AG04449 (cell line): ENCODE data around the gene C3orf22.

Source experiments
- CTCF ChIA-PET: fragments of 350-600 bp; formaldehyde crosslinking; extraction: SDS; loops from one replicate; lab custom pipeline; 2021; ENCODE audit warnings: antibody characterized with exemption; lab: Yijun Ruan, JAX
- POLR2A ChIA-PET: fragments of 400-600, 350-600 bp; formaldehyde crosslinking; extraction: SDS; loops from one replicate; lab custom pipeline; 2020; ENCODE audit warnings: antibody characterized with exemption, inconsistent platforms; lab: Yijun Ruan, JAX
- DNase-seq: peaks from one replicate; pipeline ENCODE4 v3.0.0-alpha.2; 2010; ENCODE audit warnings: low read depth, low spot score
- H3K4me3 ChIP-seq: 2 replicates; pipeline ENCODE4 v1.5.1; 2011; ENCODE audit warnings: low read depth, mild to moderate bottlenecking, control low read depth, low read length
- TF ChIP-seq, protein P1 (sequence below): IDR thresholded peaks from one replicate; pipeline ENCODE4 v1.5.1; 2011; ENCODE audit warnings: mild to moderate bottlenecking, moderate library complexity, low read length, control low read depth, inconsistent platforms; ENCODE audit not compliant: insufficient read depth; ENCODE audit errors: missing control alignments

The C3orf22 gene

DNA sequence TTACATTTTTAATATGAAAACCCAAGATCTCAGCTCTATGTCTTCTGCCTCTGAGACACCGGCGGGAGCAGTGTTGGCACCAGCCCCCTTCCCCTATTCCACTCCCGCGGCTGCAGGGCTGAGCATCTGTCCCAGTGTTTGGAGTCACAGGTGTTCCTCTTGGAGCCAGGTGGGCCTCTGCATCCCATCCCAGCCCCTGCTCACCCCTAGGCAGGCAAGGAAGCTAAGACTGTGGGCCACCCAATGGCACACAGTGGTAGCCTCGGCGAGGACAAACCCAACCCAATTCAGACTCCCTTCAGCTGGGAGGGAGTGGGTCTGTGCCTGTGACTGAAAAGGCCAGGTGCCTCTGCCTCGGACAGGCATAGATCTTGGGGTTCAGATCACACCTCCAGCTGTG, 31.7 kb downstream of the C3orf22 start:
- CTCF ChIA-PET: interaction anchor here (0.8 to 1.8 kb wide), 5 partner anchors 117 to 1021 kb away, joined by 3 to 6 read pairs (median 3); no protein-coding TSS in a partner anchor
- DNase-seq: no peak
- TF ChIP-seq, protein P1, sequence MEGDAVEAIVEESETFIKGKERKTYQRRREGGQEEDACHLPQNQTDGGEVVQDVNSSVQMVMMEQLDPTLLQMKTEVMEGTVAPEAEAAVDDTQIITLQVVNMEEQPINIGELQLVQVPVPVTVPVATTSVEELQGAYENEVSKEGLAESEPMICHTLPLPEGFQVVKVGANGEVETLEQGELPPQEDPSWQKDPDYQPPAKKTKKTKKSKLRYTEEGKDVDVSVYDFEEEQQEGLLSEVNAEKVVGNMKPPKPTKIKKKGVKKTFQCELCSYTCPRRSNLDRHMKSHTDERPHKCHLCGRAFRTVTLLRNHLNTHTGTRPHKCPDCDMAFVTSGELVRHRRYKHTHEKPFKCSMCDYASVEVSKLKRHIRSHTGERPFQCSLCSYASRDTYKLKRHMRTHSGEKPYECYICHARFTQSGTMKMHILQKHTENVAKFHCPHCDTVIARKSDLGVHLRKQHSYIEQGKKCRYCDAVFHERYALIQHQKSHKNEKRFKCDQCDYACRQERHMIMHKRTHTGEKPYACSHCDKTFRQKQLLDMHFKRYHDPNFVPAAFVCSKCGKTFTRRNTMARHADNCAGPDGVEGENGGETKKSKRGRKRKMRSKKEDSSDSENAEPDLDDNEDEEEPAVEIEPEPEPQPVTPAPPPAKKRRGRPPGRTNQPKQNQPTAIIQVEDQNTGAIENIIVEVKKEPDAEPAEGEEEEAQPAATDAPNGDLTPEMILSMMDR: no peak
- POLR2A ChIA-PET: interaction anchor here (1.1 kb wide), 1 partner anchor 8 kb away, joined by 3 read pairs; no protein-coding TSS in a partner anchor
- no peak overlapping the region for H3K4me3 ChIP-seq

DNA sequence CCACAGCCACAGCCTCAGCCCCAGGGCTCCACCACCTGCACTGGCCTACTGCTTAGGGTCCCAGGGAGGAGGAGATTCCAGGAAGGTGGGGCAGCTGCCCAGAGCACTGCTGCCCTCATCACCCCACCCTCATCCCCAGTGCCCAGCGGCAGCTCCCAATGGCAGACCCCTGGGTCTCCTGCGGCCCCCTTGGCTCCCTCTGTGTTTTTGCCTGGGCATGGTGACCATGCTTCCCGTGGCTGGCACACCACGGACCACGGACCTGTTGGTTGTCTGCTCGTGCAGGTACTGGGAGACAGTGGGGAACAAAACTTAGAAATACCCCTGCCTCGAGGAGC, 32.1 kb downstream of the C3orf22 start:
- CTCF ChIA-PET: interaction anchor here (1.0 to 1.8 kb wide), 4 partner anchors 118 to 1021 kb away, joined by 3 to 6 read pairs (median 3); no protein-coding TSS in a partner anchor
- TF ChIP-seq, protein P1: no peak
- DNase-seq: no peak
- no peak overlapping the region for H3K4me3 ChIP-seq
- POLR2A ChIA-PET: interaction anchor here (1.1 kb wide), 1 partner anchor 8 kb away, joined by 3 read pairs; no protein-coding TSS in a partner anchor

DNA sequence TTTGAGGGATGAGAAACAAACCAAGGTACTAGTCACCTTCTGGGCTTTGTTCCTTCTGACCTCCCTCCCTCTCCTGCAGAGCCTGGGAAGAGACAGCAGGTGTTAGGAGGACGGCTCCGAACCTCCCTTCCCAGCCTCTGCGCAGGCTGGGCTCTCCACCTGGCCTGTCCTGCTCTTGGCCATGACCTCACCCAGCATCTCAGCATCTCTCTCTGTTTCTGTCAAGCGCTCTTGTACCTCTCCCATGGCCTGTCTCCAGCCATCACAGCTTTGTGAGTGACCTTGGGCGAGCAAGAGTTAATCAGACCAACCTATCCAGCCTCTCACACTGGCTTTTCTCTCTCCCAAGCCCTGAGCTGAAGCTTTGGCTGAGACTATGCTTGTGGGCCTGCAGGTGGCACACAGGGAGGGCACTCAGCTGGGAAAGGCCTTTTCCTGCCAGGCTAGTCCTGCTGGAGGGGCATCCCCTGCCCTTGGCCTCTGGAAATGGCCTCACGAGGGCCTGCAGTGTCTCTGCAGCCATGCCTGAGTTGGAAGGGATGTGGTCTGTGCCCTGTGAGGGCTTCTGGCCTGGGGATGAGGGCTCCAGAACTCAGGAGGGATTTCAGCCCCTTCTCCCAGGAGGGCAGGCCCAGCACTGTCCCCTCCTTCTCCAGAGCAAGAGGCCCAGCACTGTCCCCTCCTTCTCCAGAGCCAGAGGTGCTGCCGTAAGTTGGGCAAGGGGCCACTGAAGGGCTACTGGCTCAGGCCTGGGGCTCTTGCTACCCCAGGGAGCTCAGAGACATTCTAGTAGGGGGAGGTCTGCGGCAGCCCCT, 32.7 kb downstream of the C3orf22 start:
- H3K4me3 ChIP-seq: no peak overlapping the region
- CTCF ChIA-PET: interaction anchor here (1.0 to 1.8 kb wide), 3 partner anchors 118 to 1022 kb away, joined by 3 to 6 read pairs (median 3); no protein-coding TSS in a partner anchor
- POLR2A ChIA-PET: interaction anchor here (1.1 kb wide), 1 partner anchor 7 kb away, joined by 3 read pairs; no protein-coding TSS in a partner anchor
- TF ChIP-seq, protein P1: no peak
- DNase-seq: no peak

DNA sequence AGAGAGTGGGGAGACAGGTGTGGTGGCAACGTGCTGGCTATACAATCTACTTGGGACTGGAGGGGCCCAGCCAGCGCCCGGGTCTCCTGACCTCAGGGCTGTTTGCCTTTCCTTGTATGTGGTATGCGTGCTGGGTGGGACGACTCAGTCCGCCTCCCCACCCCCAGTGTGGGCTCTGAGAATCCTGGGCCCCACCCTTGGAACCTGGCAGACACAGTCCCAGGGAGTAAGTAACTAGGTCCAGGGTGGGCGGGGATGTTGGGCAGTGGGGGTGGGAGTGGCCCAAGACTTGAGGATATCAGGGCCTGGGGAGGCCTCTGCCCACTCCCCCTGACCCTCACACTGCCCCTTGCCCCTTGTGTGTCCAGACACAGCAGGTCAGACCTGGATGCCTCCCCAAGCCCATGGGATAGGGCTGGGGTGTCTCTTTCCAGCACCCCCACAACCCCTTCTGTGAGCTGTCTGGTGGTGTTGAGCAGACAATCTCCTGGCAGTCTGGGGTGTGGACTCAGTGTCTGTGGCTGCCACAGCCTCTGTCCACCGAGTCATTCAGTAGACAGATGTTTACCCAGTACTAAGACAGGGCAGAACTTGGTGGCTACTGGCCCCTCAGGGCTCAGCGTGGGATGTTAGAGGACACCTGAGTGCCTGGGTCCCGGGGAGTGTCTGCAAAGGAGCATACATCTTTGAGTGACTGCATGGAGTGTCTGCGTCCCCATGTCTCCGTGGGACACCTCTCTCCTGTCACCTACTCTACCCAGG, 33.5 kb downstream of the C3orf22 start:
- ChIA-PET POLR2A (no interaction called here), CTCF (no interaction called here)
- H3K4me3 ChIP-seq: no peak overlapping the region
- TF ChIP-seq, protein P1: no peak
- DNase-seq: no peak

DNA sequence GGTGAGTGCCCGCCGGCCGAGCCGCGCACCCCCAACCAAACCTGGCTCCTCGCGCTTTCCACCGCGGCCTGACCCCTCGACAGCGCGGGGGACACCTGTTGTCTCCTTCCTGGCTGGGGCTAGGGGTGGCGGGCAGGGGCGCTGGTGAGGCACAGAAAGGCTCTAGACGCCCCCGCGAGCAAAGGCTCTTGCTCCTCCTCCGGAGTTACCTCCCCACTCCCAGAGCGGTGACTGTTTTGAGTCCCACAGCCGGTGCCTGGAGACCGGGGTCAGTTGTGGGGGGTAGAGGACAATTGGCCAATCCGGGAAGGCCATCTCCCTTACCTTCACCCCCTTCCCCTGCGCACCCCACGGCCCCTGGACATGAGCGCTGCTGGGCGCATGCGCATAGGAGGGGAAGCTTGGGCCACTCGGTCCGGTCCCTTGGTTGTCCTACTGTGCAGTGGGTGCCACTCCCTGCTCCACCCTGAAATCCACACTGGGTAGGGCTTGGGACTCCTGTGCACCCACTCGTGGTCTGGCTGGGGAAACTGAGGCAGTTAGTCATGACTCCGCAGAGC, 34.2 kb downstream of the C3orf22 start:
- ChIA-PET POLR2A (no interaction called here), CTCF (interaction anchor here (3.5 kb wide), 1 partner anchor 1022 kb away, joined by 29 read pairs; no protein-coding TSS in a partner anchor)
- H3K4me3 ChIP-seq: peak overlapping the region; percentile 36
- no peak for DNase-seq
- TF ChIP-seq, protein P1: no peak
